ENCODE data around the gene NEK6. TPM values are rescaled to one million over a fixed set of nuclear protein-coding genes. Genes with fewer than 3 reads are reported as not detected.
A peak's percentile ranks its signal among the peaks of the same experiment; 100 is the strongest.

NEK6 gene
- total and polyA plus RNA-seq, 5 donors from 2014 or later = 3.5 to 17.0 (median 3.7) TPM

GRCh38 chr9:124214116-124214515, 43.6 kb upstream of the NEK6 start:
- H3K4me3 ChIP-seq (ENCODE audit: low read depth, low read length) = no peak overlapping the region
- peaks cover 0 to 2% (median 0%) of the 10 kb centered on the region in 7 donors for H3K9me3 Mint-ChIP-seq
- no peaks in the 10 kb centered on the region for H3K36me3 Mint-ChIP-seq
- H3K27ac Mint-ChIP-seq = peak overlapping the region in 1 of 3 donors; percentile 59
- ATAC-seq (ENCODE audit: low read depth in 2 of 2) (no peak), DNase-seq (no peak)
- no peak overlapping the region for H3K27ac ChIP-seq (ENCODE audit: insufficient read depth, low read length, poor library complexity, severe bottlenecking)
- peaks cover 0 to 57% (median 27%) of the 10 kb centered on the region in 4 donors for H3K4me1 Mint-ChIP-seq
- no peaks in the 10 kb centered on the region for H3K9me3 ChIP-seq (ENCODE audit: control insufficient read depth in 2 of 2, low read length in 2 of 2)
- peaks cover 48% of the 10 kb centered on the region for H3K4me1 ChIP-seq (ENCODE audit: control insufficient read depth, insufficient read depth, low read length, poor library complexity, severe bottlenecking)
- peak overlapping the region in 1 of 4 donors; percentile 74 for H3K4me3 Mint-ChIP-seq
- H3K27me3 Mint-ChIP-seq = no peaks in the 10 kb centered on the region
- H3K27me3 ChIP-seq (ENCODE audit: control insufficient read depth, insufficient read depth, low read length) = no peaks in the 10 kb centered on the region
- no peaks in the 10 kb centered on the region for H3K36me3 ChIP-seq (ENCODE audit: control insufficient read depth, insufficient read depth, low read length)

- H3K27me3 Mint-ChIP-seq = no peaks in the 10 kb centered on the region
- no peaks in the 10 kb centered on the region for H3K9me3 ChIP-seq (ENCODE audit: control insufficient read depth in 2 of 2, low read length in 2 of 2)
- DNase-seq (no peak), ATAC-seq (ENCODE audit: low read depth in 2 of 2) (no peak)
- H3K36me3 ChIP-seq (ENCODE audit: control insufficient read depth, insufficient read depth, low read length) = no peaks in the 10 kb centered on the region
- H3K4me3 ChIP-seq (ENCODE audit: low read depth, low read length) = no peak overlapping the region
- peaks cover 0 to 2% (median 0%) of the 10 kb centered on the region in 7 donors for H3K9me3 Mint-ChIP-seq
- no peaks in the 10 kb centered on the region for H3K27me3 ChIP-seq (ENCODE audit: control insufficient read depth, insufficient read depth, low read length)
- no peaks in the 10 kb centered on the region for H3K36me3 Mint-ChIP-seq
- no peak overlapping the region for H3K27ac ChIP-seq (ENCODE audit: insufficient read depth, low read length, poor library complexity, severe bottlenecking)
- H3K27ac Mint-ChIP-seq = peak overlapping the region in 2 of 3 donors; percentile 11 to 76
- H3K4me3 Mint-ChIP-seq = peak overlapping the region in 1 of 4 donors; percentile 49
- peaks cover 51% of the 10 kb centered on the region for H3K4me1 ChIP-seq (ENCODE audit: control insufficient read depth, insufficient read depth, low read length, poor library complexity, severe bottlenecking)
- peaks cover 0 to 56% (median 28%) of the 10 kb centered on the region in 4 donors for H3K4me1 Mint-ChIP-seq
These were observed 43.0 kb upstream of the NEK6 start for GRCh38 chr9:124214596-124215367.

- Mint-ChIP-seq H3K4me1 (peaks cover 0 to 56% (median 28%) of the 10 kb centered on the region in 4 donors), H3K27me3 (no peaks in the 10 kb centered on the region), H3K27ac (peak overlapping the region in 1 of 3 donors; percentile 76), H3K36me3 (no peaks in the 10 kb centered on the region), H3K4me3 (peak overlapping the region in 2 of 4 donors; percentile 11 to 49), H3K9me3 (peaks cover 0 to 2% (median 0%) of the 10 kb centered on the region in 7 donors)
- ATAC-seq (ENCODE audit: low read depth in 2 of 2) (no peak), DNase-seq (no peak)
- Histone ChIP-seq H3K27ac (ENCODE audit: insufficient read depth, low read length, poor library complexity, severe bottlenecking) (no peak overlapping the region), H3K36me3 (ENCODE audit: control insufficient read depth, insufficient read depth, low read length) (no peaks in the 10 kb centered on the region), H3K4me3 (ENCODE audit: low read depth, low read length) (no peak overlapping the region), H3K9me3 (ENCODE audit: control insufficient read depth in 2 of 2, low read length in 2 of 2) (no peaks in the 10 kb centered on the region), H3K27me3 (ENCODE audit: control insufficient read depth, insufficient read depth, low read length) (no peaks in the 10 kb centered on the region), H3K4me1 (ENCODE audit: control insufficient read depth, insufficient read depth, low read length, poor library complexity, severe bottlenecking) (peaks cover 51% of the 10 kb centered on the region)
These were observed 42.3 kb upstream of the NEK6 start for GRCh38 chr9:124215368-124215910.

GRCh38 chr9:124215956-124216355, 41.8 kb upstream of the NEK6 start:
- Histone ChIP-seq H3K36me3 (ENCODE audit: control insufficient read depth, insufficient read depth, low read length) (no peaks in the 10 kb centered on the region), H3K27me3 (ENCODE audit: control insufficient read depth, insufficient read depth, low read length) (no peaks in the 10 kb centered on the region), H3K4me1 (ENCODE audit: control insufficient read depth, insufficient read depth, low read length, poor library complexity, severe bottlenecking) (peaks cover 51% of the 10 kb centered on the region), H3K9me3 (ENCODE audit: control insufficient read depth in 2 of 2, low read length in 2 of 2) (no peaks in the 10 kb centered on the region), H3K27ac (ENCODE audit: insufficient read depth, low read length, poor library complexity, severe bottlenecking) (no peak overlapping the region), H3K4me3 (ENCODE audit: low read depth, low read length) (peak overlapping the region; percentile 11)
- H3K27me3 Mint-ChIP-seq = no peaks in the 10 kb centered on the region
- no peak for ATAC-seq (ENCODE audit: low read depth in 2 of 2)
- H3K27ac Mint-ChIP-seq = peak overlapping the region; percentile 76 to 91 (median 88)
- H3K4me1 Mint-ChIP-seq = peaks cover 0 to 54% (median 28%) of the 10 kb centered on the region in 4 donors
- H3K36me3 Mint-ChIP-seq = no peaks in the 10 kb centered on the region
- no peak for DNase-seq
- peaks cover 0 to 2% (median 0%) of the 10 kb centered on the region in 7 donors for H3K9me3 Mint-ChIP-seq
- peak overlapping the region in 3 of 4 donors; percentile 11 to 84 (median 48) for H3K4me3 Mint-ChIP-seq

- H3K27me3 ChIP-seq (ENCODE audit: control insufficient read depth, insufficient read depth, low read length) = no peaks in the 10 kb centered on the region
- Mint-ChIP-seq H3K9me3 (peaks cover 0 to 2% (median 0%) of the 10 kb centered on the region in 7 donors), H3K27ac (peak overlapping the region; percentile 76 to 91 (median 88)), H3K4me1 (peaks cover 0 to 54% (median 31%) of the 10 kb centered on the region in 4 donors), H3K36me3 (no peaks in the 10 kb centered on the region), H3K4me3 (peak overlapping the region; percentile 48 to 84 (median 60)), H3K27me3 (no peaks in the 10 kb centered on the region)
- DNase-seq (peak in 2 of 3 donors; percentile 35 to 86), ATAC-seq (ENCODE audit: low read depth in 2 of 2) (peak; percentile 55 to 56)
- H3K27ac ChIP-seq (ENCODE audit: insufficient read depth, low read length, poor library complexity, severe bottlenecking) = peak overlapping the region; percentile 19
- H3K4me1 ChIP-seq (ENCODE audit: control insufficient read depth, insufficient read depth, low read length, poor library complexity, severe bottlenecking) = peaks cover 51% of the 10 kb centered on the region
- H3K36me3 ChIP-seq (ENCODE audit: control insufficient read depth, insufficient read depth, low read length) = no peaks in the 10 kb centered on the region
- H3K9me3 ChIP-seq (ENCODE audit: control insufficient read depth in 2 of 2, low read length in 2 of 2) = no peaks in the 10 kb centered on the region
- peak overlapping the region; percentile 32 for H3K4me3 ChIP-seq (ENCODE audit: low read depth, low read length)
These were observed 41.1 kb upstream of the NEK6 start for GRCh38 chr9:124216474-124217176.

- peak overlapping the region in 2 of 4 donors; percentile 35 to 48 for H3K4me3 Mint-ChIP-seq
- ATAC-seq (ENCODE audit: low read depth in 2 of 2) = no peak
- no peaks in the 10 kb centered on the region for H3K36me3 ChIP-seq (ENCODE audit: control insufficient read depth, insufficient read depth, low read length)
- peak overlapping the region in 2 of 3 donors; percentile 57 to 76 for H3K27ac Mint-ChIP-seq
- no peak for DNase-seq
- peaks cover 0 to 54% (median 30%) of the 10 kb centered on the region in 4 donors for H3K4me1 Mint-ChIP-seq
- H3K9me3 Mint-ChIP-seq = peaks cover 0 to 2% (median 0%) of the 10 kb centered on the region in 7 donors
- H3K27ac ChIP-seq (ENCODE audit: insufficient read depth, low read length, poor library complexity, severe bottlenecking) = no peak overlapping the region
- H3K4me1 ChIP-seq (ENCODE audit: control insufficient read depth, insufficient read depth, low read length, poor library complexity, severe bottlenecking) = peaks cover 51% of the 10 kb centered on the region
- H3K9me3 ChIP-seq (ENCODE audit: control insufficient read depth in 2 of 2, low read length in 2 of 2) = no peaks in the 10 kb centered on the region
- H3K27me3 ChIP-seq (ENCODE audit: control insufficient read depth, insufficient read depth, low read length) = no peaks in the 10 kb centered on the region
- no peaks in the 10 kb centered on the region for H3K36me3 Mint-ChIP-seq
- H3K27me3 Mint-ChIP-seq = no peaks in the 10 kb centered on the region
- no peak overlapping the region for H3K4me3 ChIP-seq (ENCODE audit: low read depth, low read length)
These were observed 39.8 kb upstream of the NEK6 start for GRCh38 chr9:124217836-124218437.

GRCh38 chr9:124218438-124218982, 39.2 kb upstream of the NEK6 start:
- peaks cover 51% of the 10 kb centered on the region for H3K4me1 ChIP-seq (ENCODE audit: control insufficient read depth, insufficient read depth, low read length, poor library complexity, severe bottlenecking)
- Mint-ChIP-seq H3K4me3 (no peak overlapping the region), H3K27me3 (no peaks in the 10 kb centered on the region), H3K9me3 (peaks cover 0 to 2% (median 0%) of the 10 kb centered on the region in 7 donors), H3K36me3 (no peaks in the 10 kb centered on the region), H3K27ac (peak overlapping the region in 1 of 3 donors; percentile 69), H3K4me1 (peaks cover 0 to 54% (median 29%) of the 10 kb centered on the region in 4 donors)
- no peak overlapping the region for H3K27ac ChIP-seq (ENCODE audit: insufficient read depth, low read length, poor library complexity, severe bottlenecking)
- H3K36me3 ChIP-seq (ENCODE audit: control insufficient read depth, insufficient read depth, low read length) = no peaks in the 10 kb centered on the region
- DNase-seq (no peak), ATAC-seq (ENCODE audit: low read depth in 2 of 2) (peak; percentile 42 to 52)
- H3K27me3 ChIP-seq (ENCODE audit: control insufficient read depth, insufficient read depth, low read length) = no peaks in the 10 kb centered on the region
- no peak overlapping the region for H3K4me3 ChIP-seq (ENCODE audit: low read depth, low read length)
- no peaks in the 10 kb centered on the region for H3K9me3 ChIP-seq (ENCODE audit: control insufficient read depth in 2 of 2, low read length in 2 of 2)
